HCT116 (cell line): ENCODE results near the gene CLCN5. TPM values are rescaled to one million over a fixed set of nuclear protein-coding genes. Genes with fewer than 3 reads are reported as not detected.

Source experiments
- ATAC-seq: fragments of 200-7000 bp; cut with Tn5 transposase; 2 replicates; pipeline ENCODE4 v1.9.1; 2020; ENCODE audit warnings: mild to moderate bottlenecking, moderate library complexity
- BruUV-seq: library from RNA; stranded (reverse); fragments of 400-500 nt; replicated peaks from 2 replicates; lab custom pipeline; 2021; lab: Mats Ljungman, UMichigan
- CTCF ChIA-PET: fragments of 300-600 bp; sonication (Branson Sonifier 250); formaldehyde crosslinking; loops from one replicate; lab custom pipeline; 2021; ENCODE audit warnings: antibody characterized with exemption; lab: Charles Lee
- POLR2A ChIA-PET: fragments of 300-600, 350-600 bp; sonication (Branson Sonifier 250); formaldehyde crosslinking; loops from one replicate; lab custom pipeline; 2021; ENCODE audit warnings: antibody characterized with exemption; lab: Charles Lee
- RAD21 ChIA-PET, 2 experiments: fragments of 300-600 bp; sonication (Branson Sonifier 250); formaldehyde crosslinking; loops; one replicate each; lab custom pipeline; 2023; ENCODE audit warnings: low total read pairs in 2 of 2; ENCODE audit not compliant: uncharacterized antibody in 2 of 2, unreplicated experiment in 2 of 2, low non-redundant PET in 1 of 2; lab: Charles Lee
- DNase-seq: peaks from one replicate; pipeline ENCODE4 v3.0.0-alpha.2; 2010; ENCODE audit warnings: low read depth, low spot score
- H2AFZ ChIP-seq: fragments of 200-600 bp; shearing (Covaris generic), sonication (generic); 2 replicates; pipeline ENCODE4 v1.6.1; 2017; ENCODE audit warnings: low read depth, mixed run types, mixed read lengths, antibody characterized with exemption, low read length; ENCODE audit not compliant: poor library complexity, severe bottlenecking
- H3K27ac ChIP-seq: 2 replicates; pipeline ENCODE4 v1.5.1; 2012; ENCODE audit warnings: low read depth, low read length
- H3K27me3 ChIP-seq: fragments of 200-600 bp; sonication (generic); 2 replicates; pipeline ENCODE4 v1.6.1; 2016; ENCODE audit warnings: mixed run types, low read length, mixed read lengths; ENCODE audit not compliant: insufficient read depth
- H3K36me3 ChIP-seq, 2 experiments: fragments of 200-500 bp in 1 of 2; fragments of 200-600 bp in 1 of 2; sonication (Bioruptor generic) in 1 of 2; sonication (generic) in 1 of 2; 2 replicates each; pipeline versions ENCODE4 v1.5.1 to v1.6.1; 2014 to 2016; ENCODE audit warnings: low read length in 2 of 2, inconsistent platforms in 1 of 2, mixed read lengths in 1 of 2, mixed run types in 1 of 2; ENCODE audit not compliant: insufficient read depth in 2 of 2, control insufficient read depth in 1 of 2
- H3K4me1 ChIP-seq, 2 experiments: fragments of 200-600 bp in 1 of 2; sonication (generic) in 1 of 2; 2 replicates each; pipeline versions ENCODE4 v1.5.1 to v1.6.1; 2012 to 2017; ENCODE audit warnings: low read length in 2 of 2, inconsistent platforms in 1 of 2, mild to moderate bottlenecking in 1 of 2, mixed read lengths in 1 of 2, mixed run types in 1 of 2, moderate library complexity in 1 of 2; ENCODE audit not compliant: insufficient read depth in 2 of 2, control insufficient read depth in 1 of 2
- H3K4me2 ChIP-seq: fragments of 200-600 bp; sonication (generic); 2 replicates; pipeline ENCODE4 v1.6.1; 2017; ENCODE audit warnings: mixed run types, low read length, mixed read lengths
- H3K4me3 ChIP-seq, 2 experiments: fragments of 200-600 bp in 1 of 2; sonication (generic) in 1 of 2; replicated peaks in 1 of 2; 2 replicates each; pipeline ENCODE4 v1.5.1; 2011 to 2016; ENCODE audit warnings: low read length in 2 of 2, control low read depth in 1 of 2, low read depth in 1 of 2, mild to moderate bottlenecking in 1 of 2, mixed read lengths in 1 of 2, mixed run types in 1 of 2
- H3K79me2 ChIP-seq: fragments of 200-600 bp; sonication (generic); 2 replicates; pipeline ENCODE4 v1.6.1; 2017; ENCODE audit warnings: mild to moderate bottlenecking, mixed run types, low read length, moderate library complexity, mixed read lengths; ENCODE audit not compliant: insufficient read depth
- H3K9ac ChIP-seq: fragments of 200-600 bp; sonication (generic); 2 replicates; pipeline ENCODE4 v1.6.1; 2016; ENCODE audit warnings: low read length, mixed read lengths
- H3K9me2 ChIP-seq: fragments of 200-600 bp; sonication (generic), shearing (Covaris generic); 2 replicates; pipeline ENCODE4 v1.6.1; 2017; ENCODE audit warnings: mixed run types, mild to moderate bottlenecking, moderate library complexity; ENCODE audit not compliant: insufficient read depth
- H3K9me3 ChIP-seq, 2 experiments: fragments of 200-500 bp in 1 of 2; fragments of 200-600 bp in 1 of 2; sonication (Bioruptor generic) in 1 of 2; sonication (generic) in 1 of 2; 2 replicates each; pipeline ENCODE4 v1.6.1; 2014 to 2017; ENCODE audit warnings: low read length in 2 of 2, mixed read lengths in 2 of 2, inconsistent platforms in 1 of 2, low read depth in 1 of 2, mild to moderate bottlenecking in 1 of 2, mixed run types in 1 of 2, moderate library complexity in 1 of 2; ENCODE audit not compliant: control insufficient read depth in 1 of 2, insufficient read depth in 1 of 2
- H4K20me1 ChIP-seq: fragments of 200-600 bp; sonication (generic), shearing (Covaris generic); 2 replicates; pipeline ENCODE4 v1.6.1; 2017; ENCODE audit warnings: mixed run types, mild to moderate bottlenecking, moderate library complexity; ENCODE audit not compliant: insufficient read depth
- CEBPB ChIP-seq: IDR thresholded peaks from 2 replicates; pipeline ENCODE4 v1.6.1; 2012; ENCODE audit warnings: low read depth
- EGR1 ChIP-seq: IDR thresholded peaks from 2 replicates; pipeline ENCODE4 v1.6.1; 2012; ENCODE audit warnings: low read depth
- JUND ChIP-seq: IDR thresholded peaks from 2 replicates; pipeline ENCODE4 v1.6.1; 2012
- POLR2AphosphoS5 ChIP-seq: IDR thresholded peaks from 2 replicates; pipeline ENCODE4 v1.6.1; 2011; ENCODE audit warnings: mild to moderate bottlenecking, low read depth, low read length, moderate library complexity
- RAD21 ChIP-seq: IDR thresholded peaks from 2 replicates; pipeline ENCODE4 v1.6.1; 2012; ENCODE audit warnings: low read depth, mild to moderate bottlenecking
- SP1 ChIP-seq: IDR thresholded peaks from 2 replicates; pipeline ENCODE4 v1.6.1; 2012; ENCODE audit warnings: low read depth
- SRF ChIP-seq: IDR thresholded peaks from 2 replicates; pipeline ENCODE4 v1.6.1; 2012; ENCODE audit warnings: low read depth
- TCF7L2 ChIP-seq: IDR thresholded peaks from 2 replicates; pipeline ENCODE4 v1.7.0; 2011; ENCODE audit warnings: borderline replicate concordance, inconsistent platforms; ENCODE audit not compliant: insufficient read depth, insufficient read length; ENCODE audit errors: extremely low read depth
- ZFX ChIP-seq: fragments of 450-650 bp; IDR thresholded peaks from 2 replicates; pipeline ENCODE4 v1.6.1; 2017
- ZNF274 ChIP-seq: fragments of 200-500 bp; sonication (Bioruptor generic); IDR thresholded peaks from 2 replicates; pipeline ENCODE4 v1.6.1; 2014; ENCODE audit warnings: mild to moderate bottlenecking, low read depth, low read length, inconsistent platforms
- intact Hi-C: fragments of 100-400 bp; cut with micrococcal nuclease; formaldehyde crosslinking; loops from 2 replicates; pipeline ENCODE4 v1.10.0; 2022
- total RNA-seq: library from RNA; stranded (reverse); gene quantifications from one replicate; pipeline ENCODE4 v1.2.1, GENCODE V29; 2021; ENCODE audit not compliant: unreplicated experiment
- TF ChIP-seq, protein P1 (sequence below): IDR thresholded peaks from 2 replicates; pipeline ENCODE4 v1.6.1; 2012
- TF ChIP-seq, protein P2 (sequence below): IDR thresholded peaks from 2 replicates; pipeline ENCODE4 v1.6.1; 2012; ENCODE audit warnings: low read depth
- TF ChIP-seq, protein P3 (sequence below): IDR thresholded peaks from 2 replicates; pipeline ENCODE4 v1.6.1; 2011; ENCODE audit warnings: mild to moderate bottlenecking, low read length, moderate library complexity; ENCODE audit not compliant: insufficient replicate concordance; ENCODE audit errors: extremely low read depth
- TF ChIP-seq, protein P4 (sequence below): IDR thresholded peaks from 2 replicates; pipeline ENCODE4 v1.6.1; 2012

CLCN5 gene
- total RNA-seq, 1 experiment from 2014 or later: 6.1 TPM

DNA sequence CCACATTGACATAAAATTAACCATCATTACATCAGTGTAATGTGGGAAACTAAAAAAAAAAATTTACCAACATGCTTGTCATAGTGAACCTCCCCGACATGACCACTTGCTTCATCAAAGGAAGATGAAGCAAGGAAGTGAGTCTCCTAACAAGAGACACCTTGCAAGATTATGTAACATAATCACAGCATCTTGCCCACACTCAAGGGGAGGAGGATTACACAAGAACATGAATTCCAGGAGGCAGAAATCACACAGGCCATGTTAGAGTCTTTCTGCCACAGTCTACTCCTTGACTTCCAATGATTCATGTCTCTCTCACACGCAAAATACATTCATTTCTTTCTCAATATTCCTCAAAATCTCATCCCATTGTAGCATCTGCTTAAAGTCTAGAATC lies 185.1 kb downstream of the CLCN5 start:
- H3K9ac ChIP-seq: no peak overlapping the region
- no peaks in the 10 kb centered on the region for H3K9me2 ChIP-seq
- ChIA-PET CTCF (no interaction called here), RAD21 (no interaction called here), POLR2A (no interaction called here)
- TF ChIP-seq RAD21: no peak
- TF ChIP-seq CEBPB: no peak
- no peak for TF ChIP-seq ZNF274
- TF ChIP-seq, protein P1, sequence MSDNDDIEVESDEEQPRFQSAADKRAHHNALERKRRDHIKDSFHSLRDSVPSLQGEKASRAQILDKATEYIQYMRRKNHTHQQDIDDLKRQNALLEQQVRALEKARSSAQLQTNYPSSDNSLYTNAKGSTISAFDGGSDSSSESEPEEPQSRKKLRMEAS: no peak
- TF ChIP-seq, protein P2, sequence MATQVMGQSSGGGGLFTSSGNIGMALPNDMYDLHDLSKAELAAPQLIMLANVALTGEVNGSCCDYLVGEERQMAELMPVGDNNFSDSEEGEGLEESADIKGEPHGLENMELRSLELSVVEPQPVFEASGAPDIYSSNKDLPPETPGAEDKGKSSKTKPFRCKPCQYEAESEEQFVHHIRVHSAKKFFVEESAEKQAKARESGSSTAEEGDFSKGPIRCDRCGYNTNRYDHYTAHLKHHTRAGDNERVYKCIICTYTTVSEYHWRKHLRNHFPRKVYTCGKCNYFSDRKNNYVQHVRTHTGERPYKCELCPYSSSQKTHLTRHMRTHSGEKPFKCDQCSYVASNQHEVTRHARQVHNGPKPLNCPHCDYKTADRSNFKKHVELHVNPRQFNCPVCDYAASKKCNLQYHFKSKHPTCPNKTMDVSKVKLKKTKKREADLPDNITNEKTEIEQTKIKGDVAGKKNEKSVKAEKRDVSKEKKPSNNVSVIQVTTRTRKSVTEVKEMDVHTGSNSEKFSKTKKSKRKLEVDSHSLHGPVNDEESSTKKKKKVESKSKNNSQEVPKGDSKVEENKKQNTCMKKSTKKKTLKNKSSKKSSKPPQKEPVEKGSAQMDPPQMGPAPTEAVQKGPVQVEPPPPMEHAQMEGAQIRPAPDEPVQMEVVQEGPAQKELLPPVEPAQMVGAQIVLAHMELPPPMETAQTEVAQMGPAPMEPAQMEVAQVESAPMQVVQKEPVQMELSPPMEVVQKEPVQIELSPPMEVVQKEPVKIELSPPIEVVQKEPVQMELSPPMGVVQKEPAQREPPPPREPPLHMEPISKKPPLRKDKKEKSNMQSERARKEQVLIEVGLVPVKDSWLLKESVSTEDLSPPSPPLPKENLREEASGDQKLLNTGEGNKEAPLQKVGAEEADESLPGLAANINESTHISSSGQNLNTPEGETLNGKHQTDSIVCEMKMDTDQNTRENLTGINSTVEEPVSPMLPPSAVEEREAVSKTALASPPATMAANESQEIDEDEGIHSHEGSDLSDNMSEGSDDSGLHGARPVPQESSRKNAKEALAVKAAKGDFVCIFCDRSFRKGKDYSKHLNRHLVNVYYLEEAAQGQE: no peak
- no peak for TF ChIP-seq JUND
- TF ChIP-seq, protein P3, sequence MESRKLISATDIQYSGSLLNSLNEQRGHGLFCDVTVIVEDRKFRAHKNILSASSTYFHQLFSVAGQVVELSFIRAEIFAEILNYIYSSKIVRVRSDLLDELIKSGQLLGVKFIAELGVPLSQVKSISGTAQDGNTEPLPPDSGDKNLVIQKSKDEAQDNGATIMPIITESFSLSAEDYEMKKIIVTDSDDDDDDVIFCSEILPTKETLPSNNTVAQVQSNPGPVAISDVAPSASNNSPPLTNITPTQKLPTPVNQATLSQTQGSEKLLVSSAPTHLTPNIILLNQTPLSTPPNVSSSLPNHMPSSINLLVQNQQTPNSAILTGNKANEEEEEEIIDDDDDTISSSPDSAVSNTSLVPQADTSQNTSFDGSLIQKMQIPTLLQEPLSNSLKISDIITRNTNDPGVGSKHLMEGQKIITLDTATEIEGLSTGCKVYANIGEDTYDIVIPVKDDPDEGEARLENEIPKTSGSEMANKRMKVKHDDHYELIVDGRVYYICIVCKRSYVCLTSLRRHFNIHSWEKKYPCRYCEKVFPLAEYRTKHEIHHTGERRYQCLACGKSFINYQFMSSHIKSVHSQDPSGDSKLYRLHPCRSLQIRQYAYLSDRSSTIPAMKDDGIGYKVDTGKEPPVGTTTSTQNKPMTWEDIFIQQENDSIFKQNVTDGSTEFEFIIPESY: no peak
- TF ChIP-seq EGR1: no peak
- no peak for TF ChIP-seq TCF7L2
- TF ChIP-seq POLR2AphosphoS5: no peak
- TF ChIP-seq, protein P4, sequence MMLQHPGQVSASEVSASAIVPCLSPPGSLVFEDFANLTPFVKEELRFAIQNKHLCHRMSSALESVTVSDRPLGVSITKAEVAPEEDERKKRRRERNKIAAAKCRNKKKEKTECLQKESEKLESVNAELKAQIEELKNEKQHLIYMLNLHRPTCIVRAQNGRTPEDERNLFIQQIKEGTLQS: no peak
- no peak for TF ChIP-seq SP1
- TF ChIP-seq SRF: no peak
- TF ChIP-seq ZFX: no peak
- no peak for ATAC-seq
- no peak overlapping the region for H2AFZ ChIP-seq
- no peak overlapping the region for H3K27ac ChIP-seq
- DNase-seq: no peak
- H3K27me3 ChIP-seq: no peaks in the 10 kb centered on the region
- no peaks in the 10 kb centered on the region for H3K9me3 ChIP-seq
- intact Hi-C loops: no loop called here
- no peaks in the 10 kb centered on the region for H3K79me2 ChIP-seq
- H4K20me1 ChIP-seq: no peaks in the 10 kb centered on the region
- no TSS peak for BruUV-seq
- no peak overlapping the region for H3K4me2 ChIP-seq
- no peaks in the 10 kb centered on the region for H3K36me3 ChIP-seq
- no peaks in the 10 kb centered on the region for H3K4me1 ChIP-seq
- H3K4me3 ChIP-seq: no peak overlapping the region
